Prostate gland (tissue), 2 donors: ENCODE data around the gene MC5R. TPM values are rescaled to one million over a fixed set of nuclear protein-coding genes. Genes with fewer than 3 reads are reported as not detected.

Experiments used
- DNase-seq: peaks from one replicate; pipeline ENCODE4 v3.0.0-alpha.2; 2019; ENCODE audit warnings: low spot score
- H3K27ac ChIP-seq, 2 donors: fragments of 200-600 bp; sonication (generic); 2 replicates each; pipeline ENCODE4 v1.5.1; 2017 to 2019
- H3K27me3 ChIP-seq: fragments of 200-600 bp; sonication (generic); replicated peaks from 2 replicates; pipeline ENCODE4 v1.5.1; 2019; ENCODE audit not compliant: insufficient read depth
- H3K36me3 ChIP-seq, 2 donors: fragments of 200-600 bp; sonication (generic); 1 replicate in 1 of 2; 2 replicates in 1 of 2; pipeline versions ENCODE4 v1.5.1 to v1.8.1; 2017 to 2019
- H3K4me1 ChIP-seq: fragments of 200-600 bp; sonication (generic); replicated peaks from 2 replicates; pipeline ENCODE4 v1.5.1; 2019
- H3K4me3 ChIP-seq, 2 donors: fragments of 200-600 bp; sonication (generic); 2 replicates each; pipeline ENCODE4 v1.5.1; 2017 to 2019
- H3K9me3 ChIP-seq: fragments of 200-600 bp; sonication (generic); 2 replicates; pipeline ENCODE4 v1.5.1; 2017
- POLR2A ChIP-seq: fragments of 450-650 bp; IDR thresholded peaks from one replicate; pipeline ENCODE4 v1.6.1; 2016; ENCODE audit warnings: antibody characterized with exemption, mild to moderate bottlenecking
- POLR2AphosphoS5 ChIP-seq: sonication (generic); formaldehyde crosslinking; IDR thresholded peaks from one replicate; pipeline ENCODE4 v1.6.1; 2017; ENCODE audit warnings: antibody characterized with exemption
- WGBS: methylation state at CpG from one replicate; pipeline ENCODE4 v1.1.5; 2018; 5-methylcytosine and 5-hydroxymethylcytosine counted together
- intact Hi-C: fragments of 100-400 bp; cut with DNase I; formaldehyde crosslinking; loops from one replicate; pipeline ENCODE4 v1.14.2; 2022
- total RNA-seq, 2 donors: library from RNA; depleted of rRNA; stranded (reverse); fragments of >200 nt; gene quantifications; one replicate each; pipeline ENCODE4 v1.1.0, GENCODE V29; 2016
- TF ChIP-seq, protein P1 (sequence below), 4 experiments: fragments of 200-600 bp in 2 of 4; fragments of 450-650 bp in 2 of 4; sonication (generic) in 2 of 4; IDR thresholded peaks; 1 replicate in 3 of 4; 2 replicates in 1 of 4; pipeline ENCODE4 v1.5.1; 2016 to 2019; ENCODE audit warnings: antibody characterized with exemption in 4 of 4, mild to moderate bottlenecking in 2 of 4, moderate library complexity in 2 of 4

MC5R gene
- total RNA-seq, 2 donors from 2014 or later, result not detected

- DNase-seq, result no peak
- intact Hi-C loops, result no loop called here
- Histone ChIP-seq H3K36me3 (no peaks in the 10 kb centered on the region), H3K9me3 (no peaks in the 10 kb centered on the region), H3K27ac (no peak overlapping the region), H3K4me1 (no peaks in the 10 kb centered on the region), H3K4me3 (no peak overlapping the region), H3K27me3 (no peaks in the 10 kb centered on the region)
- TF ChIP-seq POLR2A (no peak), POLR2AphosphoS5 (no peak)
- TF ChIP-seq, protein P1, sequence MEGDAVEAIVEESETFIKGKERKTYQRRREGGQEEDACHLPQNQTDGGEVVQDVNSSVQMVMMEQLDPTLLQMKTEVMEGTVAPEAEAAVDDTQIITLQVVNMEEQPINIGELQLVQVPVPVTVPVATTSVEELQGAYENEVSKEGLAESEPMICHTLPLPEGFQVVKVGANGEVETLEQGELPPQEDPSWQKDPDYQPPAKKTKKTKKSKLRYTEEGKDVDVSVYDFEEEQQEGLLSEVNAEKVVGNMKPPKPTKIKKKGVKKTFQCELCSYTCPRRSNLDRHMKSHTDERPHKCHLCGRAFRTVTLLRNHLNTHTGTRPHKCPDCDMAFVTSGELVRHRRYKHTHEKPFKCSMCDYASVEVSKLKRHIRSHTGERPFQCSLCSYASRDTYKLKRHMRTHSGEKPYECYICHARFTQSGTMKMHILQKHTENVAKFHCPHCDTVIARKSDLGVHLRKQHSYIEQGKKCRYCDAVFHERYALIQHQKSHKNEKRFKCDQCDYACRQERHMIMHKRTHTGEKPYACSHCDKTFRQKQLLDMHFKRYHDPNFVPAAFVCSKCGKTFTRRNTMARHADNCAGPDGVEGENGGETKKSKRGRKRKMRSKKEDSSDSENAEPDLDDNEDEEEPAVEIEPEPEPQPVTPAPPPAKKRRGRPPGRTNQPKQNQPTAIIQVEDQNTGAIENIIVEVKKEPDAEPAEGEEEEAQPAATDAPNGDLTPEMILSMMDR (IDR thresholded peaks at IDR 0.05), result no peak
- whole genome bisulfite sequencing, result 43% methylated on average over 3 of the region's 3 CpGs
Observed at GRCh38 chr18:13797157-13797611, 26.8 kb upstream of the MC5R start.

DNA sequence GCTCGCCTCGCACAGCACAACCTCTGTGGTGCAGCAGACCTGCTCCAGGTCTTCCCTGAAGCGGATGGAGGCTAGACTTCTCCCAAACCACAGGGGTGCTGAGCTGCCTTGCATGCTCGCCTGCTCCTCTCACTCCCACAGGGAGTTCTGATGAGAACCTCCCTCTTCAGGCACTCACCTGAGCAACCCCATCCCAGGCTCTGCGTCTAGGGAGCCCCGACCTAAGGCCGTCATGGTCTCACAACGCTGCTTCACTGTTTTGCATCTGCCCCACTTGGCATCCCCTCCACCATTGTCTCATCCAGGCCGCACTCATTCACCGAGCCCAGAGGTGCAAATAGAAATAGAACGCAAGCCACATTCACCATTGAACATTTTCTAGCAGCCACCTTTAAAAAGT, 24.6 kb upstream of the MC5R start:
- no peak for DNase-seq
- H3K27me3 ChIP-seq, result no peaks in the 10 kb centered on the region
- H3K4me3 ChIP-seq, result no peak overlapping the region
- intact Hi-C loops, result no loop called here
- no peaks in the 10 kb centered on the region for H3K36me3 ChIP-seq
- H3K9me3 ChIP-seq, result no peaks in the 10 kb centered on the region
- TF ChIP-seq POLR2AphosphoS5 (no peak), POLR2A (no peak)
- TF ChIP-seq, protein P1 (IDR thresholded peaks at IDR 0.05), result no peak
- no peak overlapping the region for H3K27ac ChIP-seq
- H3K4me1 ChIP-seq, result no peaks in the 10 kb centered on the region
- WGBS, result 93% methylated on average over 10 of the region's 11 CpGs

- TF ChIP-seq, protein P1 (IDR thresholded peaks at IDR 0.05), result peak in 3 of 4 experiments; percentile 34 to 55 (median 44)
- no peak for TF ChIP-seq POLR2A
- 13% methylated on average over 30 of the region's 30 CpGs for WGBS
- intact Hi-C loops, result no loop called here
- Histone ChIP-seq H3K4me3 (no peak overlapping the region), H3K4me1 (no peaks in the 10 kb centered on the region), H3K27ac (no peak overlapping the region), H3K9me3 (no peaks in the 10 kb centered on the region), H3K36me3 (no peaks in the 10 kb centered on the region), H3K27me3 (no peaks in the 10 kb centered on the region)
- peak; percentile 65 for DNase-seq
Observed at GRCh38 chr18:13800505-13801259, 23.3 kb upstream of the MC5R start.

DNA sequence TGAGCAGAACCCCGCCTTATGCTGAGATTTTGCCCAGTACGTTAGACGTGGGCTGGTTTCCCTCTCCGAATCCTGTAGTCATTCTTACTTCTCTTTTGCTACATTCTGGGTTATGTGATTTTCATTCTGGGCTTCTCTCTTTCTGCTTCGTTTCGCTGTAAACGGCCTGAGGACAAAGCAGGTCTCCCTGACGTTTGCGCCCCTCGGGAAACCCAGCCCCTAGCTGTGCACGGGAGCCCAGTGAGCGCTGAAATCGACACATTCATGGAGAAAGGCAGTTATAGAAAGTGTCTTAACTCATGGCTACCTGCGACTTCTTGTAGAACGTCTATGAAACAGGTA, 22.7 kb upstream of the MC5R start:
- Histone ChIP-seq H3K27me3 (no peaks in the 10 kb centered on the region), H3K36me3 (no peaks in the 10 kb centered on the region), H3K27ac (no peak overlapping the region), H3K4me1 (no peaks in the 10 kb centered on the region), H3K9me3 (no peaks in the 10 kb centered on the region), H3K4me3 (no peak overlapping the region)
- 9% methylated on average over 15 of the region's 15 CpGs for WGBS
- no peak for DNase-seq
- intact Hi-C loops, result no loop called here
- TF ChIP-seq POLR2A (no peak), POLR2AphosphoS5 (no peak)
- TF ChIP-seq, protein P1 (IDR thresholded peaks at IDR 0.05), result no peak

- TF ChIP-seq, protein P1 (IDR thresholded peaks at IDR 0.05), result no peak
- TF ChIP-seq POLR2A (no peak), POLR2AphosphoS5 (no peak)
- Histone ChIP-seq H3K4me1 (no peaks in the 10 kb centered on the region), H3K4me3 (no peak overlapping the region), H3K27me3 (no peaks in the 10 kb centered on the region), H3K9me3 (no peaks in the 10 kb centered on the region), H3K36me3 (no peaks in the 10 kb centered on the region), H3K27ac (no peak overlapping the region)
- intact Hi-C loops, result no loop called here
- no peak for DNase-seq
- 38% methylated on average over 4 of the region's 4 CpGs for WGBS
Observed at GRCh38 chr18:13804305-13804704, 19.6 kb upstream of the MC5R start.
